Heart right ventricle (tissue), 16 donors: Measurements from ENCODE around the gene PRTN3. TPM values are rescaled to one million over a fixed set of nuclear protein-coding genes. Genes with fewer than 3 reads are reported as not detected.

Experiments used
- ATAC-seq, 8 donors: fragments of 200-7000 bp; cut with Tn5 transposase; one replicate each; pipeline ENCODE4 v1.9.1; 2020; ENCODE audit warnings: mild to moderate bottlenecking in 8 of 8, moderate library complexity in 8 of 8, moderate number of reproducible peaks in 1 of 8
- DNase-seq, 2 donors: peaks; one replicate each; pipeline ENCODE4 v3.0.0-alpha.2; 2020
- H3K27ac ChIP-seq, 10 donors: fragments of 200-600 bp; sonication (generic) in 2 of 10; one replicate each; pipeline versions ENCODE4 v1.5.0 to v1.8.0; 2020 to 2022; ENCODE audit warnings: mild to moderate bottlenecking in 3 of 10
- H3K27me3 ChIP-seq, 7 donors: fragments of 200-600 bp; one replicate each; pipeline ENCODE4 v1.8.0; 2021 to 2022; ENCODE audit warnings: mild to moderate bottlenecking in 2 of 7
- H3K36me3 ChIP-seq, 9 donors: fragments of 200-600 bp; sonication (generic) in 1 of 9; one replicate each; pipeline versions ENCODE4 v1.5.0 to v1.8.0; 2020 to 2022; ENCODE audit warnings: mild to moderate bottlenecking in 2 of 9
- H3K4me1 ChIP-seq, 9 donors: fragments of 200-600 bp; sonication (generic) in 1 of 9; one replicate each; pipeline versions ENCODE4 v1.5.0 to v1.8.0; 2020 to 2022; ENCODE audit warnings: mild to moderate bottlenecking in 4 of 9
- H3K4me3 ChIP-seq, 10 donors: fragments of 200-600 bp; sonication (generic) in 2 of 10; one replicate each; pipeline versions ENCODE4 v1.5.0 to v1.8.0; 2020 to 2022; ENCODE audit warnings: mild to moderate bottlenecking in 7 of 10, moderate library complexity in 2 of 10
- H3K9me3 ChIP-seq, 11 donors: fragments of 200-600 bp in 10 of 11; sonication (generic) in 2 of 11; one replicate each; pipeline versions ENCODE4 v1.5.0 to v1.8.0; 2013 to 2022; ENCODE audit warnings: mild to moderate bottlenecking in 2 of 11, control low read depth in 1 of 11, moderate library complexity in 1 of 11
- WGBS, 2 donors: extraction: QIAGEN DNeasy Blood & Tissue Kit; methylation state at CpG; one replicate each; pipeline ENCODE4 v1.1.7; 2013; ENCODE audit warnings: inconsistent platforms in 1 of 2; 5-methylcytosine and 5-hydroxymethylcytosine counted together
- intact Hi-C, 10 donors: fragments of 100-400 bp; cut with DNase I; formaldehyde crosslinking; loops; one replicate each; pipeline versions ENCODE4 v1.11.1 to v1.14.2; 2022
- polyA plus RNA-seq, 2 donors: library from polyadenylated mRNA; stranded (reverse); fragments of 200-250 nt; gene quantifications; one replicate each; pipeline ENCODE4 v1.2.3, GENCODE V29; 2013
- total RNA-seq, 10 donors: library from RNA; stranded (reverse); fragmentation: NEBNext Ultra II Directional in 3 of 10; extraction: Animal tissue kit (Norgen Biotek cat#: 25700) in 3 of 10; gene quantifications; one replicate each; pipeline versions ENCODE4 v1.2.1 to v1.2.4, GENCODE V29; 2021 to 2023
- TF ChIP-seq, protein P1 (sequence below), 9 donors: fragments of 200-600 bp; sonication (generic) in 2 of 9; IDR thresholded peaks; one replicate each; pipeline versions ENCODE4 v1.5.0 to v1.8.0; 2021 to 2022; ENCODE audit warnings: antibody characterized with exemption in 9 of 9, mild to moderate bottlenecking in 5 of 9, moderate library complexity in 1 of 9
- donor health status: Arrhythmogenic right ventricular cardiomyopathy.
- donor health status: ischemic (EF 13 %, LVEDD 7.1; RV severe dilation, severe dysfunction).
- donor health status: healthy with polysubstance abuse.
- donor health status: DM: no; HTN: yes; CAD: no.
- donor health status: DM: no; HTN: no; CAD: no.
- donor health status: ischemic (EF 25% LVEDD 6.9; RV normal size, moderate dysfunction).
- donor health status: ischemic (EF 25% LVEDD 5.7; RV mildly dilated, moderate dysfunction).
- donor health status: healthy.
- donor health status: DM: yes; HTN: yes; CAD: no.
- donor health status: Ischemic cardiomyopathy.
- donor health status: ischemic (EF 35%, LVEDD 5.7; RV mildly dilated, moderate dysfunction).
- donor health status: nonischemic (EF 11% LVEDD 7.7; RV severe dilation, severe dysfunction).
- donor health status: DM: yes; HTN: yes; CAD: no.
- donor health status: PGD.
- donor health status: ischemic (EF 29% LVEDD 5.4; RV normal size, mild dysfunction).
- donor health status: nonischemic (EF 23%, LVEDD 6.1; RV moderate dilation, normal function).

PRTN3 gene
- total and polyA plus RNA-seq, 12 donors = 0.12 TPM; not detected in 11

DNA sequence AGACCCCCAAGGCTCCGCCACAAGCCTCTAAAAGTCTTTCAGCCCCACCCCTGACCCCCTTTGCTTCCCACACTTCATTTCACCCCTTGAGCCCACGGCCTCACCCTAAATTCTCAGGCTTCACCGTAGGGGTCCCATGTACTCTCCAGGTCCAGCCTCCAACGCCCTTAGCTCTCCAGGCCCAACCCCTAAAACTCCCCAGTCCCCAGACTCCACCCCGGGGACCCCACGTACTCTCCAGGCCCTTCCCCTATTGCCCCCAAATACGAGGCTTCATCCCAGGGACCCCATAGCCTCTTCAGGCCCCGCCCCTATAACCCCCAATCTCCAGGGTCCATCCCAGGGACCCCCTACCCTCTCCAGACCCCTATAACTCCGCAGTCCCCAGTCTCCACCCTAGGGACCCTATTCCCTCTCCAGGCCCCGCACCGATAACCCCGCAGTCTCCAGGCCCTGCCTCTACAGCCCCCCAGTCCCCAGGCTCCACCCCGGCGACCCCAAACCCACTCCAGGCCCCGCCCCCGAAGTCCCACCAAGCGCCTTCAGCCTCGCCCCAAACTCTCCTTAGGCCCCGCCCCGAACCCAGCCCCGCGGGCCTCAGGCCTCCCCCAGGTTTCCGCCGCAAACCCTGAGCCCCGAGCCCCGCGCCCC, 51.6 kb downstream of the PRTN3 start:
- Histone ChIP-seq H3K4me3 (peak overlapping the region; percentile 67 to 92 (median 80)), H3K9me3 (no peaks in the 10 kb centered on the region), H3K27me3 (no peaks in the 10 kb centered on the region), H3K36me3 (peaks cover 0 to 47% (median 5%) of the 10 kb centered on the region in 9 donors), H3K27ac (peak overlapping the region; percentile 87 to 97 (median 94)), H3K4me1 (peaks cover 0 to 19% (median 9%) of the 10 kb centered on the region in 9 donors)
- intact Hi-C loops = no loop called here
- 4 to 6% methylated on average over 22 to 27 of the region's 27 CpGs for WGBS, 2 donors
- ATAC-seq = peak in 1 of 8 donors; percentile 2
- peak in 1 of 2 donors; percentile 52 for DNase-seq
- TF ChIP-seq, protein P1, sequence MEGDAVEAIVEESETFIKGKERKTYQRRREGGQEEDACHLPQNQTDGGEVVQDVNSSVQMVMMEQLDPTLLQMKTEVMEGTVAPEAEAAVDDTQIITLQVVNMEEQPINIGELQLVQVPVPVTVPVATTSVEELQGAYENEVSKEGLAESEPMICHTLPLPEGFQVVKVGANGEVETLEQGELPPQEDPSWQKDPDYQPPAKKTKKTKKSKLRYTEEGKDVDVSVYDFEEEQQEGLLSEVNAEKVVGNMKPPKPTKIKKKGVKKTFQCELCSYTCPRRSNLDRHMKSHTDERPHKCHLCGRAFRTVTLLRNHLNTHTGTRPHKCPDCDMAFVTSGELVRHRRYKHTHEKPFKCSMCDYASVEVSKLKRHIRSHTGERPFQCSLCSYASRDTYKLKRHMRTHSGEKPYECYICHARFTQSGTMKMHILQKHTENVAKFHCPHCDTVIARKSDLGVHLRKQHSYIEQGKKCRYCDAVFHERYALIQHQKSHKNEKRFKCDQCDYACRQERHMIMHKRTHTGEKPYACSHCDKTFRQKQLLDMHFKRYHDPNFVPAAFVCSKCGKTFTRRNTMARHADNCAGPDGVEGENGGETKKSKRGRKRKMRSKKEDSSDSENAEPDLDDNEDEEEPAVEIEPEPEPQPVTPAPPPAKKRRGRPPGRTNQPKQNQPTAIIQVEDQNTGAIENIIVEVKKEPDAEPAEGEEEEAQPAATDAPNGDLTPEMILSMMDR (IDR thresholded peaks at IDR 0.05) = no peak

DNA sequence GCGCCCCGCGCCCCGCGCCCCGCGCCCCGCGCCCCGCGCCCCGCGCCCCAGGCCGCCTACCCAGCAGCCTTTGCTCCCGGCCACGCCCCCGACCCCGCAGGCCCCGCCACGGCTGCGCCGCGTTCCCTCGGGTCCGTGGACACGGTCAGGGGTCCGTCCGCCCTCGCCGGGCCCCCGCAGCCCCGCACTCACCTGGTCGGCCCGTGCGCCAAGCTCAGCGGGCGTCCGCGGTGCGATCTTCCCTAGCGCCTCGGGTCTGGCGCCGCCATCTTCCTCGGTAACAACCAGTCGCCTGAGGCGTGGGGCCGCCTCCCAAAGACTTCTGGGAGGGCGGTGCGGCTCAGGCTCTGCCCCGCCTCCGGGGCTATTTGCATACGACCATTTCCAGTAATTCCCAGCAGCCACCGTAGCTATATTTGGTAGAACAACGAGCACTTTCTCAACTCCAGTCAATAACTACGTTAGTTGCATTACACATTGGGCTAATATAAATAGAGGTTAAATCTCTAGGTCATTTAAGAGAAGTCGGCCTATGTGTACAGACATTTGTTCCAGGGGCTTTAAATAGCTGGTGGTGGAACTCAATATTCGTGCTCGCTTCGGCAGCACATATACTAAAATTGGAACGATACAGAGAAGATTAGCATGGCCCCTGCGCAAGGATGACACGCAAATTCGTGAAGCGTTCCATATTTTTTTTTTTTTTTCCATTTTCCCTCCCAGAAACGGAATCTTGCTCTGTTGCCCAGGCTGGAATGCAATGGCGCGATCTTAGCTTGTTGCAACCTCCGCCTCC, 52.3 kb downstream of the PRTN3 start, which contains the start of the genes MED16 and RNU6-9:
MED16 (minus strand) TSS at position 294 of the 796 bp plus-strand sequence. CDS start 2,056 bp downstream, outside the sequence.
RNU6-9 (plus strand) TSS at position 591 of the 796 bp plus-strand sequence.
- ATAC-seq (peak; percentile 95 to 99 (median 98)), DNase-seq (peak; percentile 89 to 91)
- Histone ChIP-seq H3K36me3 (peaks cover 0 to 46% (median 5%) of the 10 kb centered on the region in 9 donors), H3K9me3 (no peaks in the 10 kb centered on the region), H3K27me3 (no peaks in the 10 kb centered on the region), H3K4me3 (peak within 1 kb of the TSS; percentile 67 to 92 (median 80)), H3K4me1 (peaks cover 0 to 19% (median 9%) of the 10 kb centered on the region in 9 donors), H3K27ac (peak within 1 kb of the TSS; percentile 87 to 97 (median 94))
- TF ChIP-seq, protein P1 (IDR thresholded peaks at IDR 0.05) = no peak
- intact Hi-C loops = loop anchor here in 1 of 10 donors (1.0 kb wide), 1 partner anchor 20 kb away; the partner anchor contains the start of gene R3HDM4
- WGBS, 2 donors = 1% methylated on average over 54 to 69 of the region's 69 CpGs

DNA sequence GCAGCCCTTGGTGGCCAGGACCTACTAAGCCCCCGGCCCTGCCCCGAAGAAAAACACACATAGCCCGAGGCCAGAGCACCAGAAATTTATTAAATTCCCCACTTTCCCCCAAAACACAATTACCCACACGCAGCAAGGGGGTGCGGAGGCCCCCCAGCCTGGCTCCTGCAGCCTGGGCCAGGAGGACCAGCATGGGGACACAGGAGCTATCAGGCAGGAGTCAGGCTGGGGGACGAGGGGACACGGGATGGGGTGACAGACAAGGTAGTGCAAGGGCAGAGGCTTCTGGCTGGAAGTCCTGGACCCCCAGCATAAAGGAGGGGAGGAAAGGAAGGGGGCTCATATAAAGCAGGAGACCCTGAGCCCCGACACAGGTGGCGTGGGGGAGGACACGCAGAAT, 55.6 kb downstream of the PRTN3 start:
- Histone ChIP-seq H3K27ac (no peak overlapping the region), H3K4me1 (peaks cover 0 to 13% (median 6%) of the 10 kb centered on the region in 9 donors), H3K9me3 (no peaks in the 10 kb centered on the region), H3K36me3 (peaks cover 0 to 43% (median 0%) of the 10 kb centered on the region in 9 donors), H3K4me3 (no peak overlapping the region), H3K27me3 (no peaks in the 10 kb centered on the region)
- WGBS, 2 donors = 95 to 98% methylated on average over 10 of the region's 10 CpGs
- DNase-seq (no peak), ATAC-seq (no peak)
- TF ChIP-seq, protein P1 (IDR thresholded peaks at IDR 0.05) = no peak
- intact Hi-C loops = no loop called here

DNA sequence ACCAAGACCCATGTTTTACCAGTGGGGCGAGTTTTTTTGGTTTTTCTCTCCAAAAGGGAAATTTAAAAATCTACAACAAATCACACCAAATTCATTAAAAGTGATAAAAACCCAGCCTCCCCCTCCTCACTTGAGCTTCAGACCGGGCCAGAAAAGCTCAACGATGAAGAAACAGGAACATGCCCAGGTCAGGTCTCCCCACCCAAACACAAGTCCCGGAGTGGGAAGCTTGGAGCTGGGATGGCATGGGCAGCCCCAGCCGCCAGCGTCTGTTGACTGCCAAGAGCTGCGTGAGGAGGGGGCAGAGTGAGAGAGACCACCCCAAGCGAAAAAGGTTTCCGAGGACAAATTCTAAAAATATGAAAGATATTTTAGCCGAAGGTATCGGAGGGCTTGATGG, 56.2 kb downstream of the PRTN3 start:
- H3K4me3 ChIP-seq = no peak overlapping the region
- no peaks in the 10 kb centered on the region for H3K27me3 ChIP-seq
- ATAC-seq (no peak), DNase-seq (no peak)
- no peak overlapping the region for H3K27ac ChIP-seq
- H3K4me1 ChIP-seq = peaks cover 0 to 11% (median 3%) of the 10 kb centered on the region in 9 donors
- TF ChIP-seq, protein P1 (IDR thresholded peaks at IDR 0.05) = no peak
- H3K9me3 ChIP-seq = no peaks in the 10 kb centered on the region
- WGBS, 2 donors = 93 to 94% methylated on average over 11 of the region's 11 CpGs
- intact Hi-C loops = no loop called here
- H3K36me3 ChIP-seq = peaks cover 0 to 48% (median 0%) of the 10 kb centered on the region in 9 donors
